ENCODE measurements around the gene STK35.

STK35 gene

GRCh38 chr20:2173186-2173585 lies 71.6 kb downstream of the STK35 start:
- no peak for DNase-seq
- Histone ChIP-seq H3F3A (ENCODE audit: insufficient read depth, low read length) (no peaks in the 10 kb centered on the region), H2AFZ (ENCODE audit: low read length) (no peak overlapping the region), H3K4me1 (ENCODE audit: low read length) (no peaks in the 10 kb centered on the region), H3K27me3 (replicated peaks; ENCODE audit: insufficient read depth, low read length) (no peaks in the 10 kb centered on the region), H3K9me2 (replicated peaks; ENCODE audit: insufficient read depth, low read length) (no peaks in the 10 kb centered on the region), H3K9ac (ENCODE audit: low read length) (no peak overlapping the region), H3K36me3 (replicated peaks; ENCODE audit: insufficient read depth, low read length) (no peaks in the 10 kb centered on the region), H3K27ac (ENCODE audit: low read length) (no peak overlapping the region), H3K4me3 (ENCODE audit: low read length) (no peak overlapping the region), H3K79me2 (ENCODE audit: low read length) (no peaks in the 10 kb centered on the region), H3K4me2 (ENCODE audit: low read depth, low read length) (no peak overlapping the region), H3K9me3 (replicated peaks; ENCODE audit: insufficient read depth, low read length) (no peaks in the 10 kb centered on the region), H4K20me1 (ENCODE audit: insufficient read depth, low read length) (no peaks in the 10 kb centered on the region)
- no peak for TF ChIP-seq EZH2 (optimal IDR thresholded peaks at IDR 0.05; ENCODE audit: low read depth, low read length)

- H3K9ac ChIP-seq (ENCODE audit: low read length), result no peak overlapping the region
- H3K27me3 ChIP-seq (replicated peaks; ENCODE audit: insufficient read depth, low read length), result no peaks in the 10 kb centered on the region
- no peaks in the 10 kb centered on the region for H3F3A ChIP-seq (ENCODE audit: insufficient read depth, low read length)
- DNase-seq, result no peak
- no peaks in the 10 kb centered on the region for H3K36me3 ChIP-seq (replicated peaks; ENCODE audit: insufficient read depth, low read length)
- TF ChIP-seq CTCF (IDR thresholded peaks at IDR 0.05; ENCODE audit: low read length), result no peak
- TF ChIP-seq EZH2phosphoT487 (IDR thresholded peaks at IDR 0.05; ENCODE audit: low read length), result no peak
- no peak for TF ChIP-seq EZH2 (optimal IDR thresholded peaks at IDR 0.05; ENCODE audit: low read depth, low read length)
- H3K9me2 ChIP-seq (replicated peaks; ENCODE audit: insufficient read depth, low read length), result no peaks in the 10 kb centered on the region
- no peak overlapping the region for H2AFZ ChIP-seq (ENCODE audit: low read length)
- no peaks in the 10 kb centered on the region for H3K9me3 ChIP-seq (replicated peaks; ENCODE audit: insufficient read depth, low read length)
- H3K4me1 ChIP-seq (ENCODE audit: low read length), result no peaks in the 10 kb centered on the region
- H3K4me2 ChIP-seq (ENCODE audit: low read depth, low read length), result no peak overlapping the region
- no peaks in the 10 kb centered on the region for H3K79me2 ChIP-seq (ENCODE audit: low read length)
- H4K20me1 ChIP-seq (ENCODE audit: insufficient read depth, low read length), result no peaks in the 10 kb centered on the region
- H3K4me3 ChIP-seq (ENCODE audit: low read length), result no peak overlapping the region
- H3K27ac ChIP-seq (ENCODE audit: low read length), result no peak overlapping the region
Observed at GRCh38 chr20:2174067-2174466, 72.4 kb downstream of the STK35 start.

- H3K27ac ChIP-seq (ENCODE audit: low read length), result no peak overlapping the region
- no peak overlapping the region for H2AFZ ChIP-seq (ENCODE audit: low read length)
- H3K27me3 ChIP-seq (replicated peaks; ENCODE audit: insufficient read depth, low read length), result no peaks in the 10 kb centered on the region
- H3K79me2 ChIP-seq (ENCODE audit: low read length), result no peaks in the 10 kb centered on the region
- no peaks in the 10 kb centered on the region for H3K9me2 ChIP-seq (replicated peaks; ENCODE audit: insufficient read depth, low read length)
- no peaks in the 10 kb centered on the region for H3K36me3 ChIP-seq (replicated peaks; ENCODE audit: insufficient read depth, low read length)
- H3K4me1 ChIP-seq (ENCODE audit: low read length), result no peaks in the 10 kb centered on the region
- no peaks in the 10 kb centered on the region for H4K20me1 ChIP-seq (ENCODE audit: insufficient read depth, low read length)
- H3F3A ChIP-seq (ENCODE audit: insufficient read depth, low read length), result no peaks in the 10 kb centered on the region
- no peak for DNase-seq
- no peak overlapping the region for H3K4me2 ChIP-seq (ENCODE audit: low read depth, low read length)
- no peak overlapping the region for H3K9ac ChIP-seq (ENCODE audit: low read length)
- TF ChIP-seq EZH2phosphoT487 (IDR thresholded peaks at IDR 0.05; ENCODE audit: low read length), result no peak
- TF ChIP-seq EZH2 (optimal IDR thresholded peaks at IDR 0.05; ENCODE audit: low read depth, low read length), result no peak
- no peak for TF ChIP-seq CTCF (IDR thresholded peaks at IDR 0.05; ENCODE audit: low read length)
- H3K4me3 ChIP-seq (ENCODE audit: low read length), result no peak overlapping the region
- H3K9me3 ChIP-seq (replicated peaks; ENCODE audit: insufficient read depth, low read length), result no peaks in the 10 kb centered on the region
Observed at GRCh38 chr20:2176946-2177345, 75.3 kb downstream of the STK35 start.

GRCh38 chr20:2178318-2179232 lies 76.9 kb downstream of the STK35 start:
- no peak overlapping the region for H3K4me2 ChIP-seq (ENCODE audit: low read depth, low read length)

More at GRCh38 chr20:2178318-2179232, 76.9 kb downstream of the STK35 start:
- Histone ChIP-seq H3K27me3 (replicated peaks; ENCODE audit: insufficient read depth, low read length) (no peaks in the 10 kb centered on the region), H3F3A (ENCODE audit: insufficient read depth, low read length) (no peaks in the 10 kb centered on the region), H3K79me2 (ENCODE audit: low read length) (no peaks in the 10 kb centered on the region), H3K4me3 (ENCODE audit: low read length) (no peak overlapping the region), H3K4me1 (ENCODE audit: low read length) (no peaks in the 10 kb centered on the region), H3K9me2 (replicated peaks; ENCODE audit: insufficient read depth, low read length) (no peaks in the 10 kb centered on the region), H3K36me3 (replicated peaks; ENCODE audit: insufficient read depth, low read length) (no peaks in the 10 kb centered on the region), H2AFZ (ENCODE audit: low read length) (no peak overlapping the region), H3K9ac (ENCODE audit: low read length) (no peak overlapping the region), H3K9me3 (replicated peaks; ENCODE audit: insufficient read depth, low read length) (no peaks in the 10 kb centered on the region), H4K20me1 (ENCODE audit: insufficient read depth, low read length) (no peaks in the 10 kb centered on the region), H3K27ac (ENCODE audit: low read length) (no peak overlapping the region)
- TF ChIP-seq EZH2phosphoT487 (IDR thresholded peaks at IDR 0.05; ENCODE audit: low read length) (no peak), CTCF (IDR thresholded peaks at IDR 0.05; ENCODE audit: low read length) (no peak), EZH2 (optimal IDR thresholded peaks at IDR 0.05; ENCODE audit: low read depth, low read length) (no peak)
- DNase-seq, result no peak

Data from MM.1S (cell line).